HepG2 (cell line): ENCODE measurements around the gene EIF5B. TPM values are rescaled to one million over a fixed set of nuclear protein-coding genes. Genes with fewer than 3 reads are reported as not detected.

Experiments used
- CENPX ChIP-seq: sonication (generic); formaldehyde crosslinking; IDR thresholded peaks from 2 replicates; pipeline ENCODE4 v1.9.0; 2021; ENCODE audit warnings: mild to moderate bottlenecking, missing genetic modification reagents, moderate library complexity
- FOXK2 ChIP-seq: fragments of 450-650 bp; IDR thresholded peaks from 2 replicates; pipeline ENCODE4 v1.6.1; 2016
- GLMP ChIP-seq: sonication (generic); formaldehyde crosslinking; IDR thresholded peaks from 2 replicates; pipeline ENCODE4 v1.9.0; 2021; ENCODE audit warnings: missing genetic modification reagents, mild to moderate bottlenecking, borderline replicate concordance
- HNF4A ChIP-seq: sonication (generic); formaldehyde crosslinking; IDR thresholded peaks from 2 replicates; pipeline ENCODE4 v1.4.0; 2020; ENCODE audit warnings: missing genetic modification reagents
- MAFK ChIP-seq, 2 experiments: IDR thresholded peaks in 1 of 2; conservative IDR thresholded peaks in 1 of 2; 2 replicates each; pipeline ENCODE4 v1.6.1; 2011; ENCODE audit warnings: improper control_type of control experiment in 2 of 2, low read length in 2 of 2
- PRDM15 ChIP-seq: sonication (generic); formaldehyde crosslinking; IDR thresholded peaks from 2 replicates; pipeline ENCODE4 v1.4.0; 2020; ENCODE audit warnings: missing genetic modification reagents
- SATB2 ChIP-seq: sonication (generic); formaldehyde crosslinking; IDR thresholded peaks from 2 replicates; pipeline ENCODE4 v1.5.0; 2020; ENCODE audit warnings: missing genetic modification reagents
- ZBTB2 ChIP-seq: sonication (generic); formaldehyde crosslinking; IDR thresholded peaks from 2 replicates; pipeline ENCODE4 v1.8.0; 2022; ENCODE audit warnings: low read depth, missing genetic modification reagents
- ZBTB26 ChIP-seq: IDR thresholded peaks from 2 replicates; pipeline ENCODE4 v1.6.1; 2016; ENCODE audit warnings: missing compliant biosample characterization, missing genetic modification reagents, borderline replicate concordance
- ZNF280B ChIP-seq: sonication (generic); formaldehyde crosslinking; IDR thresholded peaks from 2 replicates; pipeline ENCODE4 v1.5.0; 2020; ENCODE audit warnings: missing genetic modification reagents, mild to moderate bottlenecking, borderline replicate concordance
- ZNF589 ChIP-seq: sonication (generic); formaldehyde crosslinking; conservative IDR thresholded peaks from 2 replicates; pipeline ENCODE4 v1.8.0; 2022; ENCODE audit warnings: mild to moderate bottlenecking, moderate library complexity, missing genetic modification reagents
- ZNF710 ChIP-seq: sonication (generic); formaldehyde crosslinking; IDR thresholded peaks from 2 replicates; pipeline ENCODE4 v1.5.0; 2020; ENCODE audit warnings: mild to moderate bottlenecking, missing genetic modification reagents, borderline replicate concordance
- ZNF746 ChIP-seq: sonication (generic); formaldehyde crosslinking; IDR thresholded peaks from 2 replicates; pipeline ENCODE4 v1.8.0; 2022; ENCODE audit warnings: mild to moderate bottlenecking, missing genetic modification reagents
- polyA plus RNA-seq, 8 experiments: library from polyadenylated mRNA; depleted of rRNA in 3 of 8; stranded (reverse) in 7 of 8; unstranded in 1 of 8; fragments of >200 nt; fragmentation: Illumina TruSeq in 4 of 8; extraction: Trizol in 4 of 8; gene quantifications; 2 replicates each; pipeline versions ENCODE4 v1.2.1 to v1.2.3, GENCODE V29; 2011 to 2016; ENCODE audit warnings: low read depth in 4 of 8, missing spikeins in 1 of 8, mixed read lengths in 1 of 8; ENCODE audit not compliant: insufficient read depth in 1 of 8
- total RNA-seq, 5 experiments: library from RNA; depleted of rRNA; stranded (reverse); fragments of >200 nt; fragmentation: Illumina TruSeq; extraction: Trizol; gene quantifications; 2 replicates each; pipeline ENCODE4 v1.2.3, GENCODE V29; 2016; ENCODE audit warnings: low read depth in 1 of 5

EIF5B gene
- total and polyA plus RNA-seq, 2 of the 13 experiments (the other 11 are each of a cell fraction or from before 2014, with no cell fraction given) = 8.8 to 32.1 TPM

- TF ChIP-seq ZNF589 = peak; percentile 92
- TF ChIP-seq PRDM15 (CRISPR knock-in tag) = 0 out of 2 replicates have a peak, but pooled peaks have one; percentile 36
- TF ChIP-seq SATB2 (CRISPR knock-in tag) = no peak; the same call in 1 of the 2 replicates
- TF ChIP-seq MAFK (conservative IDR thresholded peaks at IDR 0.05 in 1 of 2, IDR thresholded peaks at IDR 0.05 in 1 of 2; ENCODE audit: low read length in 2 of 2) = no peak
- no peak; the same call in 1 of the 2 replicates for TF ChIP-seq FOXK2
- peak; percentile 96 for TF ChIP-seq ZBTB2 (CRISPR knock-in tag)
- TF ChIP-seq ZNF710 (CRISPR knock-in tag) = peak; percentile 89
- no peak for TF ChIP-seq CENPX (CRISPR knock-in tag)
- TF ChIP-seq GLMP (CRISPR knock-in tag) = no peak
- TF ChIP-seq HNF4A = peak; percentile 44; the same call in 1 of the 2 replicates
- peak; percentile 99 for TF ChIP-seq ZNF280B (CRISPR knock-in tag)
- TF ChIP-seq ZNF746 (CRISPR knock-in tag) = no peak; the same call in 1 of the 2 replicates
- peak; percentile 98 for TF ChIP-seq ZBTB26 (CRISPR knock-in tag)
These were observed at the start of gene EIF5B (continued) for GRCh38 chr2:99337113-99338028.
